SJSA1 (cell line): ENCODE measurements around the gene TRIP11. TPM values are rescaled to one million over a fixed set of nuclear protein-coding genes. Genes with fewer than 3 reads are reported as not detected.

Experiments
- DNase-seq, 2 experiments: peaks; one replicate each; pipeline ENCODE4 v3.0.0-alpha.2; 2015 to 2020; ENCODE audit warnings: low spot score in 2 of 2, low read depth in 1 of 2
- H3K27ac ChIP-seq: fragments of 250-450 bp; sonication (Bioruptor Pico); 2 replicates; pipeline ENCODE4 v1.5.1; 2020; ENCODE audit warnings: mild to moderate bottlenecking, moderate library complexity
- H3K27me3 ChIP-seq: fragments of 250-450 bp; sonication (Bioruptor Pico); replicated peaks from 2 replicates; pipeline ENCODE4 v1.5.1; 2020; ENCODE audit warnings: mild to moderate bottlenecking, moderate library complexity
- H3K36me3 ChIP-seq: fragments of 250-450 bp; sonication (Bioruptor Pico); 2 replicates; pipeline ENCODE4 v1.5.1; 2020; ENCODE audit warnings: mild to moderate bottlenecking
- H3K4me1 ChIP-seq: fragments of 250-450 bp; sonication (Bioruptor Pico); replicated peaks from 2 replicates; pipeline ENCODE4 v1.6.1; 2021; ENCODE audit warnings: mild to moderate bottlenecking
- H3K4me3 ChIP-seq: fragments of 250-450 bp; sonication (Bioruptor Pico); 2 replicates; pipeline ENCODE4 v1.5.1; 2020; ENCODE audit warnings: mild to moderate bottlenecking
- H3K9me3 ChIP-seq: fragments of 250-450 bp; sonication (Bioruptor Pico); replicated peaks from 2 replicates; pipeline ENCODE4 v1.5.1; 2020; ENCODE audit warnings: mild to moderate bottlenecking
- total RNA-seq: library from RNA; depleted of rRNA; stranded (reverse); fragments of >200 nt; shearing (Covaris generic); gene quantifications from 2 replicates; pipeline ENCODE4 v1.2.3, GENCODE V29; 2014

Gene TRIP11
- total RNA-seq, 1 experiment from 2014 or later: 25.0 TPM

GRCh38 chr14:91961297-91962220, 78.3 kb downstream of the TRIP11 start:
- Histone ChIP-seq H3K27ac (no peak overlapping the region), H3K4me1 (no peaks in the 10 kb centered on the region), H3K36me3 (no peaks in the 10 kb centered on the region), H3K9me3 (no peaks in the 10 kb centered on the region), H3K4me3 (no peak overlapping the region), H3K27me3 (no peaks in the 10 kb centered on the region)
- DNase-seq: no peak

GRCh38 chr14:91957876-91958313, 82.0 kb downstream of the TRIP11 start:
- H3K27ac ChIP-seq: no peak overlapping the region
- DNase-seq: no peak
- no peaks in the 10 kb centered on the region for H3K4me1 ChIP-seq
- no peaks in the 10 kb centered on the region for H3K27me3 ChIP-seq
- no peaks in the 10 kb centered on the region for H3K9me3 ChIP-seq
- no peak overlapping the region for H3K4me3 ChIP-seq
- H3K36me3 ChIP-seq: no peaks in the 10 kb centered on the region

- Histone ChIP-seq H3K4me1 (no peaks in the 10 kb centered on the region), H3K27me3 (no peaks in the 10 kb centered on the region), H3K36me3 (no peaks in the 10 kb centered on the region), H3K4me3 (no peak overlapping the region), H3K27ac (no peak overlapping the region), H3K9me3 (no peaks in the 10 kb centered on the region)
- DNase-seq: no peak
These were observed 83.2 kb downstream of the TRIP11 start for GRCh38 chr14:91956616-91957015.

GRCh38 chr14:91955168-91955567, 84.7 kb downstream of the TRIP11 start:
- H3K4me1 ChIP-seq: no peaks in the 10 kb centered on the region
- no peaks in the 10 kb centered on the region for H3K9me3 ChIP-seq
- no peak overlapping the region for H3K27ac ChIP-seq
- no peak for DNase-seq
- H3K4me3 ChIP-seq: no peak overlapping the region
- H3K27me3 ChIP-seq: no peaks in the 10 kb centered on the region
- H3K36me3 ChIP-seq: no peaks in the 10 kb centered on the region

- Histone ChIP-seq H3K9me3 (no peaks in the 10 kb centered on the region), H3K4me1 (no peaks in the 10 kb centered on the region), H3K36me3 (no peaks in the 10 kb centered on the region), H3K27ac (no peak overlapping the region), H3K4me3 (no peak overlapping the region), H3K27me3 (no peaks in the 10 kb centered on the region)
- no peak for DNase-seq
These were observed 86.5 kb downstream of the TRIP11 start for GRCh38 chr14:91953170-91953985.

- H3K4me1 ChIP-seq: no peaks in the 10 kb centered on the region; the same call in 1 of the 2 replicates
- H3K36me3 ChIP-seq: no peaks in the 10 kb centered on the region
- peak; percentile 61 to 65 for DNase-seq
- peak within 1 kb of the TSS; percentile 45 for H3K4me3 ChIP-seq
- no peaks in the 10 kb centered on the region for H3K9me3 ChIP-seq
- peak within 1 kb of the TSS; percentile 0; the same call in 1 of the 2 replicates for H3K27ac ChIP-seq
- peaks cover 6% of the 10 kb centered on the region; the same call in 1 of the 2 replicates for H3K27me3 ChIP-seq
These were observed 92.2 kb downstream of the TRIP11 start, which contains the start of gene FBLN5 for GRCh38 chr14:91947475-91948184. TSS of gene FBLN5 (minus strand) at chr14:91947694. CDS start at chr14:91947229, 465 bp downstream.

- H3K27ac ChIP-seq: peak overlapping the region; percentile 0; the same call in 1 of the 2 replicates
- peak in 1 of 2 experiments; percentile 21 for DNase-seq
- H3K27me3 ChIP-seq: peaks cover 6% of the 10 kb centered on the region; the same call in 1 of the 2 replicates
These were observed 93.0 kb downstream of the TRIP11 start for GRCh38 chr14:91946622-91947474.

GRCh38 chr14:91945751-91946621, 93.9 kb downstream of the TRIP11 start:
- H3K27ac ChIP-seq: no peak overlapping the region
- DNase-seq: no peak
- no peaks in the 10 kb centered on the region for H3K9me3 ChIP-seq
- H3K4me1 ChIP-seq: no peaks in the 10 kb centered on the region; the same call in 1 of the 2 replicates
- peaks cover 6% of the 10 kb centered on the region; the same call in 1 of the 2 replicates for H3K27me3 ChIP-seq
- no peaks in the 10 kb centered on the region for H3K36me3 ChIP-seq
- peak overlapping the region; percentile 45 for H3K4me3 ChIP-seq

More at GRCh38 chr14:91946622-91947474, 93.0 kb downstream of the TRIP11 start:
- Histone ChIP-seq H3K4me3 (peak overlapping the region; percentile 45), H3K36me3 (no peaks in the 10 kb centered on the region), H3K9me3 (no peaks in the 10 kb centered on the region), H3K4me1 (no peaks in the 10 kb centered on the region; the same call in 1 of the 2 replicates)

GRCh38 chr14:91942946-91943345, 96.9 kb downstream of the TRIP11 start:
- Histone ChIP-seq H3K27me3 (peaks cover 6% of the 10 kb centered on the region; the same call in 1 of the 2 replicates), H3K4me1 (no peaks in the 10 kb centered on the region; the same call in 1 of the 2 replicates), H3K27ac (no peak overlapping the region), H3K36me3 (no peaks in the 10 kb centered on the region), H3K9me3 (no peaks in the 10 kb centered on the region), H3K4me3 (no peak overlapping the region)
- no peak for DNase-seq

GRCh38 chr14:91942128-91942527, 97.7 kb downstream of the TRIP11 start:
- Histone ChIP-seq H3K27me3 (peaks cover 6% of the 10 kb centered on the region; the same call in 1 of the 2 replicates), H3K36me3 (no peaks in the 10 kb centered on the region), H3K4me1 (no peaks in the 10 kb centered on the region; the same call in 1 of the 2 replicates), H3K9me3 (no peaks in the 10 kb centered on the region), H3K27ac (no peak overlapping the region), H3K4me3 (no peak overlapping the region)
- no peak for DNase-seq

GRCh38 chr14:91940209-91940608, 99.7 kb downstream of the TRIP11 start:
- Histone ChIP-seq H3K36me3 (no peaks in the 10 kb centered on the region), H3K4me3 (no peak overlapping the region), H3K9me3 (no peaks in the 10 kb centered on the region), H3K27me3 (no peaks in the 10 kb centered on the region), H3K4me1 (no peaks in the 10 kb centered on the region; the same call in 1 of the 2 replicates), H3K27ac (no peak overlapping the region)
- DNase-seq: no peak

- Histone ChIP-seq H3K4me3 (no peak overlapping the region), H3K36me3 (no peaks in the 10 kb centered on the region), H3K27ac (no peak overlapping the region), H3K4me1 (no peaks in the 10 kb centered on the region), H3K27me3 (no peaks in the 10 kb centered on the region), H3K9me3 (no peaks in the 10 kb centered on the region)
- DNase-seq: no peak
These were observed 104.3 kb downstream of the TRIP11 start for GRCh38 chr14:91935586-91935985.
